NCI-H1694 treated with DMSO at 0.1 percent for 48 hours (cell line): ENCODE measurements around the gene H2AZ2.

Source experiments
- DNase-seq: peaks from one replicate; lab custom pipeline; 2025; lab: John Stamatoyannopoulos, UW

The H2AZ2 gene

GRCh38 chr7:44784364-44784763, 63.5 kb downstream of the H2AZ2 start:
- no peak for DNase-seq

- no peak for DNase-seq
Observed at GRCh38 chr7:44783407-44783806, 64.5 kb downstream of the H2AZ2 start.

GRCh38 chr7:44782460-44782859, 65.4 kb downstream of the H2AZ2 start:
- DNase-seq, result no peak
